ENCODE data around the gene CAMSAP3.
A peak's percentile ranks its signal among the peaks of the same experiment; 100 is the strongest.

Gene CAMSAP3

DNA sequence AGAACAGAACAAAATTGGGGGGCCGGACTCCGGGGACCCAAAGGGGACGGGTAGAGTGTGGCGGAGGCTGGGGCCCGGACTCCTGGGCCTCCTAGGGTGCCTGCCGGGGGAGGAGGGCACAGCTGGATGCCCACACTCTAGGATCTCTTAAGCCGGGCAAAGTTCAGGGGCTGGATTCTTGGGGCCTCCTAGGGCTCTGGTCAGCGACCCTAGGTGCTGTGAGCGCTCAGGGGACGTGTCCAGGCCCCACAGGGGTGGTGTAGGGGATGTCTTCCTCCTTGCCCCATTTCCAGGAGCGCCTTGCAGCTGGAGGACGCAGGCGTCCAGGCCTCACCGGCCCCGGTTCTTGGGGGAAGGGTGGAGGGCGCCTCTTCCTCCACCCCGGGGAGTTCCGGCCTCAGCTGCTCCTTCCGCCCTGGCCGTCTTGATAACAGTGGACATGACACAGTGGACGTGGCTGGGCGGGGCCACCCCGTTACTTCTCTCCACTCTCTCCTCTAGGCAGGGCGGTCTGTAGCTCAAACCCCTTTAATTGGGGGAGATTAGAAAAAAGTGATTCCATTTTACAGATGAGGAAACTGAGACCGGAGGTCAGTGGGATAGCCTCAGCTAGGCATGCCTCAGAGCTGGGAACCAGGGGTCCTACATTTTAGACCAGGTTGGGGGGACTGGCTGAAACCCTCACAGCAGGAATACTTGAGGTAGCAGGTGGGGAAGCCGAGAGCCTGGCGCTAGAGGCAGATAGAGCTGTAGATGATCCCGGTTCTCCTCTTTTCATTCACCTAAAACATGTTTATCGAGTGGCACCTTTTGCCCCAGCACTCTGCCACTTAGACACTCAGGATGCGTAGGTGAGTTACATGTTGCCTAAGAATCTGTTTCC lies 42.0 kb downstream of the CAMSAP3 start:
- H3K79me1 ChIP-seq (ENCODE audit: low read depth, low read length) = peaks cover 3% of the 10 kb centered on the region
- no peak overlapping the region for H2AFZ ChIP-seq (ENCODE audit: low read length)
- H2BK15ac ChIP-seq (ENCODE audit: low read length) = peak overlapping the region; percentile 17
- H3K4me1 ChIP-seq (ENCODE audit: control insufficient read depth in 2 of 2, insufficient read depth in 1 of 2, low read depth in 1 of 2, low read length in 2 of 2) = peaks cover 0 to 7% of the 10 kb centered on the region in 2 donors
- peak overlapping the region; percentile 38 for H3K14ac ChIP-seq (ENCODE audit: low read length)
- peaks cover 0 to 24% (median 11%) of the 10 kb centered on the region in 3 experiments for H3K27me3 ChIP-seq (ENCODE audit: control insufficient read depth in 3 of 3, insufficient read depth in 3 of 3, low read depth in 1 of 3, low read length in 3 of 3)
- H3K9ac ChIP-seq (ENCODE audit: low read depth, low read length, poor library complexity) = no peak overlapping the region
- no CpG with 5 or more reads among the region's 30 CpGs for WGBS, 2 donors (ENCODE audit: extremely low coverage in 2 of 2, insufficient read length in 2 of 2, insufficient replicate concordance in 1 of 2)
- H2BK5ac ChIP-seq (ENCODE audit: low read length) = no peak overlapping the region
- H2BK120ac ChIP-seq (ENCODE audit: low read depth, low read length) = no peak overlapping the region
- H2BK12ac ChIP-seq (ENCODE audit: low read length) = no peak overlapping the region
- H4K8ac ChIP-seq (ENCODE audit: low read depth, low read length) = no peak overlapping the region
- peaks cover 0 to 8% of the 10 kb centered on the region in 2 donors for H3K9me3 ChIP-seq (replicated peaks in 1 of 2; ENCODE audit: control insufficient read depth in 2 of 2, insufficient read depth in 1 of 2, low read depth in 1 of 2, low read length in 2 of 2)
- peaks cover 0 to 3% of the 10 kb centered on the region in 2 donors for H3K36me3 ChIP-seq (replicated peaks in 1 of 2; ENCODE audit: control insufficient read depth in 2 of 2, insufficient read depth in 2 of 2, low read length in 2 of 2)
- peak overlapping the region; percentile 37 for H3K4ac ChIP-seq (ENCODE audit: low read length)
- peak overlapping the region; percentile 85 for H3K23ac ChIP-seq (ENCODE audit: low read depth, low read length, poor library complexity)
- H3K4me2 ChIP-seq (ENCODE audit: insufficient read depth, low read length, poor library complexity, severe bottlenecking) = peak overlapping the region; percentile 73
- H2AK5ac ChIP-seq (ENCODE audit: low read depth, low read length) = peak overlapping the region; percentile 7
- H3K18ac ChIP-seq (ENCODE audit: low read length) = peak overlapping the region; percentile 87
- DNase-seq (ENCODE audit: low spot score) = no peak
- H3K27ac ChIP-seq (replicated peaks; ENCODE audit: low read length) = no peak overlapping the region
- H4K91ac ChIP-seq (ENCODE audit: low read depth, low read length, poor library complexity) = no peak overlapping the region
- H3K4me3 ChIP-seq (ENCODE audit: low read length in 2 of 2) = peak overlapping the region in 1 of 2 donors; percentile 68

DNA sequence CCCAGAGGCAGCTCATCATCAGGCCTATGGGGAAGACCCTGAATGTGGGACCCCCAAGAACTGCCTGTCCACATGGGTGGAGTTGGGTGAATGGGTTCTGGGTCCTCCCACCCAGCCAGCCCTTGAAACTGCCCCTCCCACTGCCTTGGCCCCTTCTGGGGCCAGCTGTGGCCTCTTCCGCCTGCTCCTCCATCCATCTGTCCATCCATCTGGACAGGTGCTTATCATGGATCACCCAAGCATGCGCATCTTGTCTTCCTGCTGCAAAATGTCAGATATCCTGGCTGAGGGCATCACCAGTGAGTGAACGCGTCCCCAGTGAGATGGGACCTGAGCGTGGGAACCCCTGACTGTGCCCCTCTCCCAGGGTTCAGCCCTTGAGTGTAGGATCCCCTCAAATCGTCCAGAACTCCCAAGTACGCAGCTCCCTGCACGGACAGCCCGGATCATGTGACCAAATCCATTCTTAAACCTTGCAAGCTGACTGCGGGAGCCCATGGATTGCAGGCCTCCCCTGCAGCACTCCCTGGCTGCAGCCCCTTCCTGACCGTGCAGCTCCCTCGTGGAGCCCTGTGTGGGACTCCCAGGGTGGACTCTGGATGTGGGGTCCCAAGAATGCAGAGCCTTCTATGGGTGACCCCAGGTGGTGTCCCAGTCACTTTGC lies 43.3 kb downstream of the CAMSAP3 start:
- Histone ChIP-seq H3K4me2 (ENCODE audit: insufficient read depth, low read length, poor library complexity, severe bottlenecking) (no peak overlapping the region), H3K79me1 (ENCODE audit: low read depth, low read length) (peaks cover 3% of the 10 kb centered on the region), H4K91ac (ENCODE audit: low read depth, low read length, poor library complexity) (no peak overlapping the region), H4K8ac (ENCODE audit: low read depth, low read length) (no peak overlapping the region), H3K4me3 (ENCODE audit: low read length in 2 of 2) (no peak overlapping the region), H2AFZ (ENCODE audit: low read length) (no peak overlapping the region), H2BK15ac (ENCODE audit: low read length) (no peak overlapping the region), H3K23ac (ENCODE audit: low read depth, low read length, poor library complexity) (no peak overlapping the region), H3K4me1 (ENCODE audit: control insufficient read depth in 2 of 2, insufficient read depth in 1 of 2, low read depth in 1 of 2, low read length in 2 of 2) (peaks cover 0 to 7% of the 10 kb centered on the region in 2 donors), H2BK120ac (ENCODE audit: low read depth, low read length) (no peak overlapping the region), H3K27me3 (ENCODE audit: control insufficient read depth in 3 of 3, insufficient read depth in 3 of 3, low read depth in 1 of 3, low read length in 3 of 3) (peaks cover 0 to 24% (median 11%) of the 10 kb centered on the region in 3 experiments), H3K27ac (replicated peaks; ENCODE audit: low read length) (no peak overlapping the region), H2BK12ac (ENCODE audit: low read length) (no peak overlapping the region), H3K18ac (ENCODE audit: low read length) (no peak overlapping the region), H3K14ac (ENCODE audit: low read length) (no peak overlapping the region), H3K9me3 (replicated peaks in 1 of 2; ENCODE audit: control insufficient read depth in 2 of 2, insufficient read depth in 1 of 2, low read depth in 1 of 2, low read length in 2 of 2) (peaks cover 0 to 8% of the 10 kb centered on the region in 2 donors), H2AK5ac (ENCODE audit: low read depth, low read length) (no peak overlapping the region), H3K9ac (ENCODE audit: low read depth, low read length, poor library complexity) (no peak overlapping the region), H2BK5ac (ENCODE audit: low read length) (no peak overlapping the region), H3K4ac (ENCODE audit: low read length) (no peak overlapping the region), H3K36me3 (replicated peaks in 1 of 2; ENCODE audit: control insufficient read depth in 2 of 2, insufficient read depth in 2 of 2, low read length in 2 of 2) (peaks cover 0 to 3% of the 10 kb centered on the region in 2 donors)
- DNase-seq (ENCODE audit: low spot score) = no peak
- no CpG with 5 or more reads among the region's 12 CpGs for WGBS, 2 donors (ENCODE audit: extremely low coverage in 2 of 2, insufficient read length in 2 of 2, insufficient replicate concordance in 1 of 2)

DNA sequence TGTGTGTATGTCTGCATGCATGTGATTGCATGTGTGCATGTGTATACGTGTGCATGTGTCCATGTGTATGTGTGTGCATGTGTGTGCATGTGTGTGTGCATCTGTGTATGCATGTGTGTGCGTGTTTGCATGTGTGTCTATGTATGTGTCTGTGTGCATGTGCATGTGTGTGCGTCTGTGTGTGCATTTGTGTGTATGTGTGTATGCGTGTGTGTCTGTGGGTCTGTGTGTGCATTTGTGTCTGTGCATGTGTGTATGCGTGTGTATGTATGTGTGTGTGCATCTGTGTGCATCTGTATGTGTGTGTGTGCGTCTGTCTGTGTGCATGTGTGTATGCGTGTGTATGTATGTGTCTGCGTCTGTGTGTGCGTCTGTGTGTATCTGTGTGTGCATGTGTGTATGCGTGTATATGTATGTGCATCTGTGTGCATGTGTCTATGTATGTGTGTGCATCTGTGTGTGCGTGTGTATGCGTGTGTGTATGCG lies 44.2 kb downstream of the CAMSAP3 start:
- WGBS, 2 donors (ENCODE audit: extremely low coverage in 2 of 2, insufficient read length in 2 of 2, insufficient replicate concordance in 1 of 2) = no CpG with 5 or more reads among the region's 13 CpGs
- no peak overlapping the region for H3K4me2 ChIP-seq (ENCODE audit: insufficient read depth, low read length, poor library complexity, severe bottlenecking)

More for the DNA sequence above, 44.2 kb downstream of the CAMSAP3 start:
- Histone ChIP-seq H3K79me1 (ENCODE audit: low read depth, low read length) (peaks cover 3% of the 10 kb centered on the region), H2AFZ (ENCODE audit: low read length) (no peak overlapping the region), H3K27ac (replicated peaks; ENCODE audit: low read length) (no peak overlapping the region), H3K36me3 (replicated peaks in 1 of 2; ENCODE audit: control insufficient read depth in 2 of 2, insufficient read depth in 2 of 2, low read length in 2 of 2) (peaks cover 0 to 3% of the 10 kb centered on the region in 2 donors), H2BK120ac (ENCODE audit: low read depth, low read length) (peak overlapping the region; percentile 47), H3K4me1 (ENCODE audit: control insufficient read depth in 2 of 2, insufficient read depth in 1 of 2, low read depth in 1 of 2, low read length in 2 of 2) (peaks cover 0 to 7% of the 10 kb centered on the region in 2 donors), H3K27me3 (ENCODE audit: control insufficient read depth in 3 of 3, insufficient read depth in 3 of 3, low read depth in 1 of 3, low read length in 3 of 3) (peaks cover 0 to 24% (median 11%) of the 10 kb centered on the region in 3 experiments), H3K9me3 (replicated peaks in 1 of 2; ENCODE audit: control insufficient read depth in 2 of 2, insufficient read depth in 1 of 2, low read depth in 1 of 2, low read length in 2 of 2) (peaks cover 0 to 8% of the 10 kb centered on the region in 2 donors), H3K4me3 (ENCODE audit: low read length in 2 of 2) (peak overlapping the region in 1 of 2 donors; percentile 67), H2BK5ac (ENCODE audit: low read length) (peak overlapping the region; percentile 66), H3K18ac (ENCODE audit: low read length) (peak overlapping the region; percentile 35), H2AK5ac (ENCODE audit: low read depth, low read length) (no peak overlapping the region), H3K4ac (ENCODE audit: low read length) (peak overlapping the region; percentile 44), H2BK12ac (ENCODE audit: low read length) (peak overlapping the region; percentile 87), H2BK15ac (ENCODE audit: low read length) (no peak overlapping the region), H3K9ac (ENCODE audit: low read depth, low read length, poor library complexity) (peak overlapping the region; percentile 85), H4K8ac (ENCODE audit: low read depth, low read length) (peak overlapping the region; percentile 66), H3K14ac (ENCODE audit: low read length) (peak overlapping the region; percentile 96), H4K91ac (ENCODE audit: low read depth, low read length, poor library complexity) (peak overlapping the region; percentile 82), H3K23ac (ENCODE audit: low read depth, low read length, poor library complexity) (peak overlapping the region; percentile 1)
- DNase-seq (ENCODE audit: low spot score) = no peak
